SK-N-SH (cell line): ENCODE data around the gene TVP23C. TPM values are rescaled to one million over a fixed set of nuclear protein-coding genes. Genes with fewer than 3 reads are reported as not detected.

ENCODE experiments used
- CTCF ChIA-PET: fragments of 300-600, 350-600 bp; formaldehyde crosslinking; extraction: SDS; loops from one replicate; lab custom pipeline; 2021; lab: Yijun Ruan, JAX
- POLR2A ChIA-PET: fragments of 350-600 bp; sonication (Branson Sonifier 250); formaldehyde crosslinking; extraction: SDS; loops from one replicate; lab custom pipeline; 2020; ENCODE audit warnings: antibody characterized with exemption, inconsistent platforms; lab: Yijun Ruan, JAX
- DNase-seq: peaks from one replicate; pipeline ENCODE4 v3.0.0; 2012
- H2AFZ ChIP-seq: fragments of 200-600 bp; sonication (generic); 2 replicates; pipeline ENCODE4 v1.8.1; 2016; ENCODE audit warnings: antibody characterized with exemption, mild to moderate bottlenecking, low read depth
- H3F3A ChIP-seq: fragments of 200-600 bp; sonication (generic); replicated peaks from 2 replicates; pipeline ENCODE3; 2016; ENCODE audit warnings: antibody characterized with exemption, mild to moderate bottlenecking; ENCODE audit not compliant: insufficient read depth
- H3K27ac ChIP-seq, 2 experiments: fragments of 200-500 bp in 1 of 2; fragments of 200-600 bp in 1 of 2; sonication (Bioruptor generic) in 1 of 2; sonication (generic), shearing (Covaris generic) in 1 of 2; 2 replicates each; pipeline versions ENCODE4 v1.5.1 to v1.6.1; 2014 to 2016; ENCODE audit warnings: low read depth in 2 of 2, inconsistent platforms in 1 of 2, low read length in 1 of 2, mild to moderate bottlenecking in 1 of 2, mixed read lengths in 1 of 2
- H3K27me3 ChIP-seq: fragments of 200-600 bp; sonication (generic), shearing (Covaris generic); 2 replicates; pipeline ENCODE4 v1.6.1; 2016; ENCODE audit warnings: mixed run types; ENCODE audit not compliant: insufficient read depth
- H3K36me3 ChIP-seq, 2 experiments: fragments of 200-500 bp in 1 of 2; fragments of 200-600 bp in 1 of 2; sonication (Bioruptor generic) in 1 of 2; sonication (generic) in 1 of 2; replicated peaks in 1 of 2; 2 replicates each; pipeline versions ENCODE3 to v1.5.1; 2014 to 2016; ENCODE audit warnings: low read length in 1 of 2, mild to moderate bottlenecking in 1 of 2; ENCODE audit not compliant: insufficient read depth in 2 of 2, control insufficient read depth in 1 of 2
- H3K4me1 ChIP-seq, 2 experiments: fragments of 200-500 bp in 1 of 2; fragments of 200-600 bp in 1 of 2; sonication (Bioruptor generic) in 1 of 2; sonication (generic), shearing (Covaris generic) in 1 of 2; 2 replicates each; pipeline versions ENCODE4 v1.5.1 to v1.6.1; 2014 to 2016; ENCODE audit warnings: low read depth in 1 of 2, low read length in 1 of 2, mixed run types in 1 of 2; ENCODE audit not compliant: insufficient read depth in 2 of 2, control insufficient read depth in 1 of 2
- H3K4me2 ChIP-seq: fragments of 200-600 bp; sonication (generic), shearing (Covaris generic); 2 replicates; pipeline ENCODE4 v1.6.1; 2017; ENCODE audit warnings: mixed run types
- H3K4me3 ChIP-seq, 2 experiments: fragments of 200-500 bp in 1 of 2; fragments of 200-600 bp in 1 of 2; sonication (Bioruptor generic) in 1 of 2; sonication (generic), shearing (Covaris generic) in 1 of 2; 2 replicates each; pipeline versions ENCODE4 v1.5.1 to v1.8.1; 2014 to 2016; ENCODE audit warnings: low read depth in 2 of 2, inconsistent platforms in 1 of 2, low read length in 1 of 2, mild to moderate bottlenecking in 1 of 2, mixed read lengths in 1 of 2, moderate library complexity in 1 of 2
- H3K79me2 ChIP-seq: fragments of 200-600 bp; sonication (generic); 2 replicates; pipeline ENCODE4 v1.8.1; 2017; ENCODE audit warnings: mild to moderate bottlenecking; ENCODE audit not compliant: insufficient read depth
- H3K9ac ChIP-seq: fragments of 200-600 bp; sonication (generic); 2 replicates; pipeline ENCODE4 v1.6.1; 2017; ENCODE audit warnings: mixed run types
- H3K9me2 ChIP-seq: fragments of 200-600 bp; sonication (generic); 2 replicates; pipeline ENCODE4 v1.6.1; 2017; ENCODE audit warnings: mixed run types
- H3K9me3 ChIP-seq: fragments of 200-600 bp; sonication (generic); 2 replicates; pipeline ENCODE4 v1.6.1; 2017; ENCODE audit warnings: mixed run types, mild to moderate bottlenecking, moderate library complexity
- H4K20me1 ChIP-seq: fragments of 200-600 bp; sonication (generic); 2 replicates; pipeline ENCODE4 v1.6.1; 2017; ENCODE audit warnings: mild to moderate bottlenecking, mixed run types; ENCODE audit not compliant: insufficient read depth
- EP300 ChIP-seq, 2 experiments: IDR thresholded peaks; 2 replicates each; pipeline versions ENCODE4 v1.4.0 to v1.6.1; 2012; ENCODE audit warnings: borderline replicate concordance in 1 of 2, low read depth in 1 of 2, low read length in 1 of 2
- FOSL2 ChIP-seq: IDR thresholded peaks from 2 replicates; pipeline ENCODE4 v1.4.0; 2012; ENCODE audit warnings: low read depth, mild to moderate bottlenecking, moderate library complexity, borderline replicate concordance
- FOXJ3 ChIP-seq: sonication (generic); formaldehyde crosslinking; IDR thresholded peaks from 2 replicates; pipeline ENCODE4 v1.5.1; 2020; ENCODE audit warnings: mild to moderate bottlenecking, missing genetic modification reagents
- FOXM1 ChIP-seq: IDR thresholded peaks from 2 replicates; pipeline ENCODE4 v1.4.0; 2012; ENCODE audit warnings: low read depth, mild to moderate bottlenecking
- GATA2 ChIP-seq: sonication (generic); formaldehyde crosslinking; IDR thresholded peaks from 2 replicates; pipeline ENCODE4 v1.5.0; 2020; ENCODE audit warnings: mild to moderate bottlenecking, missing genetic modification reagents
- JUND ChIP-seq: IDR thresholded peaks from 2 replicates; pipeline ENCODE4 v1.4.0; 2012
- MEF2A ChIP-seq: IDR thresholded peaks from 2 replicates; pipeline ENCODE4 v1.4.0; 2012; ENCODE audit warnings: low read depth, borderline replicate concordance
- MXI1 ChIP-seq: IDR thresholded peaks from 2 replicates; pipeline ENCODE4 v1.6.1; 2012; ENCODE audit warnings: mild to moderate bottlenecking, low read depth, low read length, improper control_type of control experiment
- NRF1 ChIP-seq: IDR thresholded peaks from 2 replicates; pipeline ENCODE4 v1.6.1; 2012; ENCODE audit warnings: low read depth, mild to moderate bottlenecking, low read length
- RAD21 ChIP-seq: IDR thresholded peaks from 2 replicates; pipeline ENCODE4 v1.6.1; 2012; ENCODE audit warnings: mild to moderate bottlenecking, low read length
- RFX5 ChIP-seq: IDR thresholded peaks from 2 replicates; pipeline ENCODE4 v1.6.1; 2012; ENCODE audit warnings: mild to moderate bottlenecking, improper control_type of control experiment, low read length
- SIN3A ChIP-seq: IDR thresholded peaks from 2 replicates; pipeline ENCODE4 v1.6.1; 2012; ENCODE audit warnings: low read depth, mild to moderate bottlenecking, low read length, moderate library complexity, borderline replicate concordance
- SMC3 ChIP-seq: IDR thresholded peaks from 2 replicates; pipeline ENCODE4 v1.6.1; 2012; ENCODE audit warnings: low read depth, low read length, improper control_type of control experiment
- TAF1 ChIP-seq: IDR thresholded peaks from 2 replicates; pipeline ENCODE4 v1.6.1; 2012; ENCODE audit warnings: low read depth, mild to moderate bottlenecking, low read length, moderate library complexity, borderline replicate concordance
- TCF12 ChIP-seq: IDR thresholded peaks from 2 replicates; pipeline ENCODE4 v1.4.0; 2012
- TEAD4 ChIP-seq: IDR thresholded peaks from 2 replicates; pipeline ENCODE4 v1.4.0; 2012; ENCODE audit warnings: mild to moderate bottlenecking, borderline replicate concordance; ENCODE audit not compliant: insufficient read depth
- polyA plus RNA-seq, 3 experiments: library from polyadenylated mRNA; depleted of rRNA; stranded (reverse); fragments of >200 nt; gene quantifications; 2 replicates each; pipeline ENCODE4 v1.2.3, GENCODE V29; 2012
- TF ChIP-seq, protein P1 (sequence below): IDR thresholded peaks from 2 replicates; pipeline ENCODE4 v1.6.1; 2012; ENCODE audit warnings: mild to moderate bottlenecking, low read depth, low read length, moderate library complexity
- TF ChIP-seq, protein P2 (sequence below): IDR thresholded peaks from 2 replicates; pipeline ENCODE4; 2012
- TF ChIP-seq, protein P3 (sequence below): IDR thresholded peaks from 2 replicates; pipeline ENCODE4 v1.4.0; 2012; ENCODE audit warnings: low read depth, borderline replicate concordance
- TF ChIP-seq, protein P4 (sequence below): IDR thresholded peaks from 2 replicates; pipeline ENCODE4 v1.4.0; 2012; ENCODE audit warnings: low read depth, borderline replicate concordance

Gene TVP23C
- polyA plus RNA-seq, 1 of the 3 experiments (the other 2 are of a cell fraction): 4.7 TPM

DNA sequence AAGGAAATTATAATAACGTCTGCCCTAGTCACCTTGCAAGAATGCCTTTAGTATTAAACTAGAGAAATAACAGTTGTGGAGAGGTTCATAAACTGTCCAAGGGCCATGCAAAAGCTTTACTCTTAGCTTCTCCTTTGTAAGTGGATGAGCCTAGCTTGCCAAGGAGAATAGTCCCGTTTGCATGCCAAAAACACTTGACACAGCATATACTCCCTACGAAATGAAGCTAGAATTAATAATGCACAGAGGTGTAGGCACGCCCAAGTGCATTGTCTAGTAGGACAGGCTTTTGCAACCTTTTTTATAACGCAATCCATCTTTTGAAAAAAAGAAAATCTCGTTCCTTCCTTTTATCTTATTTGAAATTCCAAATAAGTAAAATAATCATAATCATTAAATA, 83.1 kb downstream of the TVP23C start (continued):
- TF ChIP-seq, protein P1, sequence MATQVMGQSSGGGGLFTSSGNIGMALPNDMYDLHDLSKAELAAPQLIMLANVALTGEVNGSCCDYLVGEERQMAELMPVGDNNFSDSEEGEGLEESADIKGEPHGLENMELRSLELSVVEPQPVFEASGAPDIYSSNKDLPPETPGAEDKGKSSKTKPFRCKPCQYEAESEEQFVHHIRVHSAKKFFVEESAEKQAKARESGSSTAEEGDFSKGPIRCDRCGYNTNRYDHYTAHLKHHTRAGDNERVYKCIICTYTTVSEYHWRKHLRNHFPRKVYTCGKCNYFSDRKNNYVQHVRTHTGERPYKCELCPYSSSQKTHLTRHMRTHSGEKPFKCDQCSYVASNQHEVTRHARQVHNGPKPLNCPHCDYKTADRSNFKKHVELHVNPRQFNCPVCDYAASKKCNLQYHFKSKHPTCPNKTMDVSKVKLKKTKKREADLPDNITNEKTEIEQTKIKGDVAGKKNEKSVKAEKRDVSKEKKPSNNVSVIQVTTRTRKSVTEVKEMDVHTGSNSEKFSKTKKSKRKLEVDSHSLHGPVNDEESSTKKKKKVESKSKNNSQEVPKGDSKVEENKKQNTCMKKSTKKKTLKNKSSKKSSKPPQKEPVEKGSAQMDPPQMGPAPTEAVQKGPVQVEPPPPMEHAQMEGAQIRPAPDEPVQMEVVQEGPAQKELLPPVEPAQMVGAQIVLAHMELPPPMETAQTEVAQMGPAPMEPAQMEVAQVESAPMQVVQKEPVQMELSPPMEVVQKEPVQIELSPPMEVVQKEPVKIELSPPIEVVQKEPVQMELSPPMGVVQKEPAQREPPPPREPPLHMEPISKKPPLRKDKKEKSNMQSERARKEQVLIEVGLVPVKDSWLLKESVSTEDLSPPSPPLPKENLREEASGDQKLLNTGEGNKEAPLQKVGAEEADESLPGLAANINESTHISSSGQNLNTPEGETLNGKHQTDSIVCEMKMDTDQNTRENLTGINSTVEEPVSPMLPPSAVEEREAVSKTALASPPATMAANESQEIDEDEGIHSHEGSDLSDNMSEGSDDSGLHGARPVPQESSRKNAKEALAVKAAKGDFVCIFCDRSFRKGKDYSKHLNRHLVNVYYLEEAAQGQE: no peak
- TF ChIP-seq FOSL2: no peak
- TF ChIP-seq, protein P2, sequence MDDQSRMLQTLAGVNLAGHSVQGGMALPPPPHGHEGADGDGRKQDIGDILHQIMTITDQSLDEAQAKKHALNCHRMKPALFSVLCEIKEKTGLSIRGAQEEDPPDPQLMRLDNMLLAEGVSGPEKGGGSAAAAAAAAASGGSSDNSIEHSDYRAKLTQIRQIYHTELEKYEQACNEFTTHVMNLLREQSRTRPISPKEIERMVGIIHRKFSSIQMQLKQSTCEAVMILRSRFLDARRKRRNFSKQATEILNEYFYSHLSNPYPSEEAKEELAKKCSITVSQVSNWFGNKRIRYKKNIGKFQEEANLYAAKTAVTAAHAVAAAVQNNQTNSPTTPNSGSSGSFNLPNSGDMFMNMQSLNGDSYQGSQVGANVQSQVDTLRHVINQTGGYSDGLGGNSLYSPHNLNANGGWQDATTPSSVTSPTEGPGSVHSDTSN: no peak
- TF ChIP-seq TAF1: no peak
- no peak for TF ChIP-seq GATA2 (CRISPR knock-in tag)
- no peak for TF ChIP-seq MXI1
- TF ChIP-seq RFX5: no peak
- no peak for TF ChIP-seq FOXJ3 (CRISPR knock-in tag)
- TF ChIP-seq RAD21: no peak
- no peak for TF ChIP-seq TEAD4
- TF ChIP-seq, protein P3, sequence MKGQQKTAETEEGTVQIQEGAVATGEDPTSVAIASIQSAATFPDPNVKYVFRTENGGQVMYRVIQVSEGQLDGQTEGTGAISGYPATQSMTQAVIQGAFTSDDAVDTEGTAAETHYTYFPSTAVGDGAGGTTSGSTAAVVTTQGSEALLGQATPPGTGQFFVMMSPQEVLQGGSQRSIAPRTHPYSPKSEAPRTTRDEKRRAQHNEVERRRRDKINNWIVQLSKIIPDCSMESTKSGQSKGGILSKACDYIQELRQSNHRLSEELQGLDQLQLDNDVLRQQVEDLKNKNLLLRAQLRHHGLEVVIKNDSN: no peak

DNA sequence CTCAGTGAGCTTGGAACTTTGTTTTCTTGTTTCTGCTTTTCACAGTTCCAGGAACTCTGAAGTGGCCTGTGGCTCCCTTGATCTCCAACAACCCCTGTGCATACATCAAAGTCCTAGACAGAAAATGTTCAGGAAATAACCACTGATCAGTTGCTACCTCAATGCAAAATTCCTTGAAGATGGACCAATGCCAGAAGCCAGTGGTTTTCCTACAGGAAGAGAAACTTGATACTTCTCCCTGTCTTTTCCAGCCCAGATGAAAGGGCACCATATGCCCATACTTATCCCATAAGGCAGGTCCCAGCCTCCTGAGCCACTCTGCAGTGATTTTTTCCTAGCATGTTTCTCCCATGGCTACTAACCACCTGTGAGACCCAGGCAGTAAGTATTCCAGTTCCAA, 83.6 kb downstream of the TVP23C start:
- Histone ChIP-seq H3K9me2 (no peaks in the 10 kb centered on the region), H3K27ac (peak overlapping the region in 1 of 2 experiments; percentile 53; a peak in 1 of 4 replicates), H3K4me2 (no peak overlapping the region), H3K79me2 (no peaks in the 10 kb centered on the region), H3K4me1 (peaks cover 10% of the 10 kb centered on the region in 2 experiments; a peak in 3 of 4 replicates), H3K9me3 (no peaks in the 10 kb centered on the region), H4K20me1 (no peaks in the 10 kb centered on the region), H3F3A (no peaks in the 10 kb centered on the region), H3K27me3 (no peaks in the 10 kb centered on the region), H3K4me3 (no peak overlapping the region), H3K36me3 (peaks cover 0 to 7% of the 10 kb centered on the region in 2 experiments), H3K9ac (no peak overlapping the region), H2AFZ (no peak overlapping the region)
- ChIA-PET CTCF (interaction anchor here (1.1 kb wide), 1 partner anchor 308 kb away, joined by 4 read pairs; no protein-coding TSS in a partner anchor), POLR2A (no interaction called here)
- DNase-seq: no peak
- TF ChIP-seq EP300 (IDR thresholded peaks at IDR 0.05; ENCODE audit: borderline replicate concordance in 1 of 2, low read depth in 1 of 2, low read length in 1 of 2) (no peak), TCF12 (peak; percentile 66), FOXM1 (no peak), JUND (no peak), NRF1 (no peak), SMC3 (no peak), MEF2A (no peak), SIN3A (no peak)
- TF ChIP-seq, protein P1: no peak
- TF ChIP-seq, protein P4, sequence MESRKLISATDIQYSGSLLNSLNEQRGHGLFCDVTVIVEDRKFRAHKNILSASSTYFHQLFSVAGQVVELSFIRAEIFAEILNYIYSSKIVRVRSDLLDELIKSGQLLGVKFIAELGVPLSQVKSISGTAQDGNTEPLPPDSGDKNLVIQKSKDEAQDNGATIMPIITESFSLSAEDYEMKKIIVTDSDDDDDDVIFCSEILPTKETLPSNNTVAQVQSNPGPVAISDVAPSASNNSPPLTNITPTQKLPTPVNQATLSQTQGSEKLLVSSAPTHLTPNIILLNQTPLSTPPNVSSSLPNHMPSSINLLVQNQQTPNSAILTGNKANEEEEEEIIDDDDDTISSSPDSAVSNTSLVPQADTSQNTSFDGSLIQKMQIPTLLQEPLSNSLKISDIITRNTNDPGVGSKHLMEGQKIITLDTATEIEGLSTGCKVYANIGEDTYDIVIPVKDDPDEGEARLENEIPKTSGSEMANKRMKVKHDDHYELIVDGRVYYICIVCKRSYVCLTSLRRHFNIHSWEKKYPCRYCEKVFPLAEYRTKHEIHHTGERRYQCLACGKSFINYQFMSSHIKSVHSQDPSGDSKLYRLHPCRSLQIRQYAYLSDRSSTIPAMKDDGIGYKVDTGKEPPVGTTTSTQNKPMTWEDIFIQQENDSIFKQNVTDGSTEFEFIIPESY: no peak
- TF ChIP-seq, protein P2: 0 out of 2 replicates have a peak, but pooled peaks have one; percentile 14
